GM18867 (cell line): Measurements from ENCODE around the gene SQSTM1.

Experiments used
- ATAC-seq: cut with Tn5 transposase; IDR thresholded peaks from one replicate; pipeline ENCODE4 v1.9.1; 2021; ENCODE audit warnings: mild to moderate bottlenecking, moderate library complexity; ENCODE audit not compliant: unreplicated experiment

SQSTM1 gene

GRCh38 chr5:179841621-179842020 lies 20.9 kb downstream of the SQSTM1 start:
- no peak for ATAC-seq

GRCh38 chr5:179852993-179853547 lies 32.4 kb downstream of the SQSTM1 start:
- peak; percentile 91 for ATAC-seq

GRCh38 chr5:179854356-179854755 lies 33.7 kb downstream of the SQSTM1 start:
- no peak for ATAC-seq

- peak; percentile 45 for ATAC-seq
These were observed 37.5 kb downstream of the SQSTM1 start for GRCh38 chr5:179858241-179858585.

- peak; percentile 93 for ATAC-seq
These were observed 38.1 kb downstream of the SQSTM1 start, which contains the start of gene MRNIP for GRCh38 chr5:179858586-179859427. Gene MRNIP, minus strand, starts transcription at chr5:179858817. Its CDS starts 21 bp downstream, at chr5:179858796.

GRCh38 chr5:179860301-179860700 lies 39.6 kb downstream of the SQSTM1 start:
- no peak for ATAC-seq

GRCh38 chr5:179862296-179862695 lies 41.6 kb downstream of the SQSTM1 start:
- no peak for ATAC-seq

GRCh38 chr5:179862891-179863290 lies 42.2 kb downstream of the SQSTM1 start:
- no peak for ATAC-seq

GRCh38 chr5:179863449-179864085 lies 42.9 kb downstream of the SQSTM1 start:
- no peak for ATAC-seq

- no peak for ATAC-seq
These were observed 44.0 kb downstream of the SQSTM1 start for GRCh38 chr5:179864686-179865085.

GRCh38 chr5:179865491-179866240 lies 45.0 kb downstream of the SQSTM1 start:
- ATAC-seq = no peak

GRCh38 chr5:179866241-179867078 lies 45.8 kb downstream of the SQSTM1 start:
- ATAC-seq = no peak

- ATAC-seq = no peak
These were observed 46.4 kb downstream of the SQSTM1 start for GRCh38 chr5:179867079-179867465.

- ATAC-seq = no peak
These were observed 46.8 kb downstream of the SQSTM1 start for GRCh38 chr5:179867476-179867875.

- no peak for ATAC-seq
These were observed 47.8 kb downstream of the SQSTM1 start for GRCh38 chr5:179868541-179868940.

GRCh38 chr5:179869101-179869500 lies 48.4 kb downstream of the SQSTM1 start:
- no peak for ATAC-seq

GRCh38 chr5:179869641-179870402 lies 49.1 kb downstream of the SQSTM1 start:
- no peak for ATAC-seq

GRCh38 chr5:179870403-179870903 lies 49.7 kb downstream of the SQSTM1 start:
- ATAC-seq = no peak

- ATAC-seq = no peak
These were observed 50.2 kb downstream of the SQSTM1 start for GRCh38 chr5:179870952-179871351.
